Activated naive CD8-positive, alpha-beta T cell treated with anti-CD3 and anti-CD28 coated beads, Interleukin-2, amount 50 U/mL, for 16 hours (primary cell): ENCODE data around the gene C9.
"Not testable (repeated sequence)": the region's sequence is repeated elsewhere in the genome, so short reads cannot be mapped to it uniquely, and the experiment has no call there.

Experiments used
- DNase-seq: peaks from one replicate; pipeline ENCODE4 v3.0.0-alpha.2; 2020; ENCODE audit warnings: low read depth, low spot score

Gene C9

DNA sequence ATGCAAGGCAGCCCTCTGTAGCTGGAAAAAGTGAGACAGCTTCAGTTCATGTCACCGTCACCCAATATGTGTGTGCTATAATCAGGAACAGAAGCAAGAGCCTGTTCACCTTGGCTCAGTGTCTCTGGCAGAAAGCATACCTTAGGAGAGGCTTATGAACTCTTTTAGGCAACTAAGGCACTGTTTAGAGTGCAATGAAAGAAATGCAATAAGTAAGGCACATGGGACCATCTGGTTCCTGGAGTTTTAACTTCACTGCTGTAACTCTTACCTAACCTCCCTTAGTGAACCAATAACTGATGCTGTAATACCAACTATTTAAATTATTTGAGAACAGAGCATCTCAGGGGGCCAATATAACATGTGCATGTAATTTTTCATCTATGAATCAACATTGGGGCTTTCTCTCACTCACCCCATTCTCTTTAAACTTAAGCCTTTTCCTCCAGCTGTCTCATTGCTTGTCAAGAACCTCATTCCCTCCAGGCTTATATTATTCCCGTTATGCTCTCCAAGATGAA lies 32.4 kb downstream of the C9 start:
- DNase-seq = no peak

DNA sequence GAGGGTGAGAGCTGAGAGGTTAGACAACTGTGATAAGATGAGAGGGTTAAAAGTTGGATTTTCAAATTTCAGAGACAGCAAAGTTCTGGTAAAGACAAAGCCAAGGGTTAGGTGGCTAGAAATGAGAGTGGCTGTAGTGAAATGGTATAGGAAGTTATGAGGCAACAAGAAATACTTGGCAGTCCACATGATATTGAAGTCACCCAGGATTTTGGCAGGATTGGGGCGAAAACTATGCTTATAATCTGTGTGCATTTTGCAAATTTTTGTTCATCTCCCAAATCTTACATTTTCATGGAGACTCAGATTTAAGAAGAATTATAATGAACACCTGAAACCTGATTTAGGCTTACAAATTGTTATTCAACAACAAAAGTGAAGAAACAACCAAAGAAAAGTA lies 35.6 kb downstream of the C9 start:
- no peak for DNase-seq

DNA sequence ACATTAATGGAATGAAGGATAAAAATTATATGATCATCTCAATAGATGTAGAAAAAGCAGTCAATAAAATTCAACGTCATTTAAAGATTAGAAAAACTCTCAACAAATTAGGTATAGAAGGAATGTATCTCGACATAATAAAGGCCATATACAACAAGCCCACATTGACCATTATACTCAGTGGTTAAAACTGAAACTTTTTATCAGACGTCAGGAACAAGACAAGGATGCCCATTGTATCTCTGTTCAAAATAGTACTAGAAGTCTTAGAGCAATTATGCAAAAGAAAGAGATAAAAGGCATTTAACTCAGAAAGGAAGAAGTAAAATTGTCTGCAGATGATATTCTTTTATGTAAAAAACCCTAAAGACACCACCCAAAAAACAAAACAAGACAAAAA lies 40.8 kb downstream of the C9 start:
- no peak for DNase-seq

DNA sequence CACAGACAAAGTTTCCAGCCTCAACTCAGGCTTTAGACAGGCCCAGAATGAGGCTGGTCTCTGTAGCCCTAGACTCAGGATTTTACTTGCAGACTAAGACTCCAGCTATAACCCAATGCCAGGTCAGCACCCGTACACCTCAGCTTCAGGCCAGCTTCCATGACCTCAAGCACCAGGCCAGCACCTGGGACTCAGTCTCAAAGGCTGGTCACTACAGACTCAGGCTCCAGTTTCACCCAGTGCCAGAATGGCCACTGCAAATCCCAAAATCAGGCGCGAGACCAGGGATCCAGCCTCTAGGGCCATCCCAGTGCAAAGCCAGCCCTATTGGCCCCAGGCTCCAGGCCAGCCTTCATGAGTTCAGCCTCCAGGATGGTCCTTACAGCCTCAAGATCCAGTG lies 44.9 kb downstream of the C9 start:
- no peak for DNase-seq

DNA sequence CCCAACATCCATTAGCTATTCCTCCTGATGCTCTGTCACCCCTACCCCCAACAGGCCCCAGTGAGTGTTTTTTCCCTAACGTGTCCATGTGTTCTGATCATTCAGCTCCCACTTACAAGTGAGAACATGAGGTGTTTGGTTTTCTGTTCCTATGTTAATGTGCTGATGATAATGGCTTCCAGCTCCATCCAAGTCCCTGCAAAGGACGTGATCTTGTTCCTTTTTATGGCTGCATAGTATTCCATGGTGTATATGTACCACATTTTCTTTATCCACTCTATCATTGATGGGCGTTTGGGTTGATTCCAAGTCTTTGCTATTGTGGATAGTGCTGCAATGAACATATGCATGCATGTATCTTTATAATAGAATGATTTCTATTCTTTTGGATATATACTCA lies 47.8 kb downstream of the C9 start:
- not testable (repeated sequence) for DNase-seq

DNA sequence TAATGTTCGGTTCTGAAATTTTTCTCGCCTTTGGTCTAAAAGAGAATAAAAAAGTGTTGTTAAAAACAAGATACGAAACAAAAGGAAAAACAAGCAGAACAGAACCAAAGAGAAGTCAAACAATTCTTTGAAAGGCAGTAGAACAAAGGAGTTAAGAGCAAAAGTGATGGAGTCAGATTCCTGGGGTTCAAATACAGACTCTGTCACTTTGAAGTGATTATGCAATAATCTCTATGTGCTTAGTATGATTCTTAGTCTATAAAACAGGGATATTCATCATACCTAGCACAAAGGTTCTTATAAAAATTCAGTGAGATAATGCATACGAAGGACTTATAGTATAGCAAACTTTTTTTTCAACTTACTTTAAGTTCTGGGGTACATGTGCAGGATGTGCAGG lies 48.3 kb downstream of the C9 start:
- no peak for DNase-seq

DNA sequence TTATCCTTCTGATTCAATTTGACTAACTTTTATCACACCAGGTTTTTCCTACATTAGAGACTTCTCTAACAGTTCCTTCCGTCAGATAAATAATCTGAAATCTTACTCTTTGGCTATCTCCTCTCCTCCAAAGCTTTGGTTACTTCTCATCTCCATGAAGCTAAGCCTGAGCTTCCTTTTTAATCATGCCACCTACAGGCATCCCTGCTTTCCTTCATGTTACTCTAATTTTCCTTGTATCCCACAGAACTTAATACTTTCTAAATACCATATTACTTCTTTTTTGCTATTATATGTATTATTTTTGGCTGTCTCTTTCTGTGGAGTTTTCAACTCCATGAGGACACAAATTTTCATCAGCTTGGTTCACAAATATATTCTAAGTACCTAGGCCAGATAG lies 49.7 kb downstream of the C9 start:
- DNase-seq = no peak

DNA sequence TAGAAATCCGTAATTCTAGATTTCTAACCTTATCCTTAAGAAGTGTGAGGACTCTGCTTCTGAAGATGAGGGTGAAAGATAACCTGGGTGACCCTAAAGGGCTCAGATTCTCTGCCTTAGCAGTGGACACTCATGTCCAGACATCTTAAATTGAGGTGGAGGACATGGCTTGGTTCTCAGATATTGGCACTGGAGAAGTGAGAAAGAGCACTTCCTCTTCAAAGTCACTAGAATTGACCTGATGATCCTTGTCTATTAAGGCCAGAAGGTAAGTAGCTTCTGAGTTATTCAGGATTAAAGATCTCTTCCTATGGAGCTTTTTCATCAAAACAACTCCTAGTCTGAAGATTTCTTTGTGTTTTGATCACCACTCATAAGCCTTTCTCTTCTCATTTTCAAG lies 54.8 kb downstream of the C9 start:
- no peak for DNase-seq

DNA sequence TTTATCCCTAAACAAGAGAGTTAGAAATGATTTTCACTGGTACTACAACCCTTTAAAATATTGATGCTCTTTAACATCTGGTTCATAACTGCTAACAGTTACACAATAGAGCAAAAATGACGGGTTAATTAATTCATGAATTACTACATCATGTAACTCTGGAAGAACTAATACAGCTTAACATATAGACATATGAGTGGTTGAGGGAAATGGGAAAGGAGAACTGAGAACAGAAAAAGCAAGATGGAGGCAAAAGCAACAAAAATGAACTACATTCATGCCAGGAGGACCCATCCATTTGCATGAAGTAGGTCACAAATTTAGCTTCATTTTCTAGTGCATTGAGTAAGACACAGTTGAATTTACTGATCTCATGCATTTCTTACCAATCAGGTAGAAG lies 61.8 kb downstream of the C9 start:
- no peak for DNase-seq

DNA sequence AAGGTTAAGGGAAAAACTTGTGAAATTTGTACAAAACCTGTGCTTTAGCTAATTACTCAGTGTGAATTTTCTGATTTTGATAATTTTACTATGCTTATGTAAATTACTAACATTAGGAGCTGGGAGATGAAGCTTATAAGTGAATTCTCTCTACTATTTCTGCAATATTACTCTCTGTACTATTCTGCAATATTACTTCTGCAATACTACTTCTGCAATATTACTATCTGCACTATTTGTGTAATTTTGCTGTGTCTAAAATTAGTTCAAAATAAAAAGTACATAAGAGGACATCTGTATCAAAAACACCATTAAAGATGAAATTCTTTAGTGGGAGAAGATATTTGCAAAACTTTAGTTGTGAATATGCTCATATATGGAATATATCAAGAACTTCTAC lies 62.9 kb downstream of the C9 start:
- no peak for DNase-seq

DNA sequence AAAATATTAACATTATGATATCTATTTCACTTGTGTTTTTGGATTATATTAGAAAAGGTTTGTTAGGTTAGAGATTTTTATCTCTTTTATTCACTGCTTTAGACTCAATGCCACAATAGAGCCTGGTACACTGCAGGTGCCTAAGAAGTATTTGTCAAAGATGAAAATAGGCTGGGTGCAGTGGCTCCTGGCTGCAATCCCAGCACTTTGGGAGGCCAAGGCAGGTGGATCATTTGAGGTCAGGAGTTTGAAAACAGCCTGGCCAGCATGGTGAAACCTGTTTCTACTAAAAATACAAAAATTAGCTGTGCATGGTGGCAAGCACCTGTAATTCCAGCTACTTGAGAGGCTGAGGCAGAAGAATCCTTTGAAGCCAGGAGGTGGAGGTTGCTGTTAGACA lies 64.3 kb downstream of the C9 start:
- no peak for DNase-seq

DNA sequence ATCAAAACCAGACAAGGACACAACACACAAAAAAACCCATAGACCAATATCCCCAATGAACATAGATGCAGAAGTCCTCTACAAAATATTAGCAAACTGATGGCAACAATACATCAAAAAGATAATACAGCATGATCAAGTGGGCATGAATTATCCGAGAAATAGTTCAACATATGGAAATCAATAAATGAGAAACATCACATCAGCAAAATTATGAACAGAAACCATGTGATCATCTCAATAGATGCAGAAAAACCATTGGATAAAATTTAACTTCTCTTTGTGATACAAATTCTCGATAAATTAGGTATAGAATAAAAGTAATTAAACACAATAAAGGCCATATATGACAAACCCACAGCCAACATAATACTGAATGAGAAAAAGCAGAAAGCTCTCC lies 69.6 kb downstream of the C9 start:
- DNase-seq = no peak

DNA sequence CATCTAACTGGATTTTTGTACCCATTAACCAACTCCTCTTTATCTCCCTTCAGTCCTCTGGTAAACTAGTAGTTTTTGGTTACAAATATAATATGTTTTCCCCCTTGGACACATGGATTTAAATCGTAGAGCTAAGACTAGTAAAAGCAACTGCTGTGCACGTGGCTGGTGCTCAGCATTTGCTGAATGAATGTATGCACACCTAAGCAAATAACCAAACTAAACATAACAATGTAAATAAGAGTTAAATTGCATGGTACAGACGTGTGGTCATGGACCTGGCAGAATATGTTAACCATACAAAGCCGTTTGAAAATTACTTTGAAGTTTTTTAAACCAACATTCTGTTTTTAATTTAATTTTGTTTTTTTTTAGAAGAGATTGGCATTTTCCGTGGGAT lies 79.7 kb downstream of the C9 start:
- DNase-seq = no peak

DNA sequence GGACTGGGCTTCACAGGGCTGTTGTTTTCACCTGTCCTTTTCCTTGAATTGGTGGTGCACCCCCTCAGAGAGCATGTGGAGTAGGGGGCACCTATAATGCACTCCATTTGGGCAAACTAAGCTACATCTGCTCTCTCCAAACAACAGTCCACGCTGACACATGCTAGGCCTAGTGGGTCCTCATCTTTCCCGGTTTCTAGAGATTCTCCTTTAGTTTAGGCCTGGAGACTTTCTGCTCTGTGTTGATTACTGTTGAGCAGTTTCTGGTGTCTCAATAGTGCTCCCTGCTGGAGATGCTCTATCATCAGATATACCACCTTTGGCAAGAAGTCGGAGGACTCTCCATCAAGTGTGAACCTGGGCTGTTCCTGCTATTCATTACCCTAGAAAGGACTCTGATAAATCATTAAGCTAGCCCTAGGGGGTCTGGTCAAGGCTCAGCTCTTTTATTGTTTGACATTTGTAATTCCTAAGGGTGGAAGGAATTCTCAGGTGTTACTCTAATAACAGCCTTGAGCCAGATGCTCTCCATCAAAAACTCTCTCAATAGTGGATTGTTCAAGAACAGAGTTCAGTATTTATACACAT lies 81.0 kb downstream of the C9 start:
- DNase-seq = peak; percentile 17

DNA sequence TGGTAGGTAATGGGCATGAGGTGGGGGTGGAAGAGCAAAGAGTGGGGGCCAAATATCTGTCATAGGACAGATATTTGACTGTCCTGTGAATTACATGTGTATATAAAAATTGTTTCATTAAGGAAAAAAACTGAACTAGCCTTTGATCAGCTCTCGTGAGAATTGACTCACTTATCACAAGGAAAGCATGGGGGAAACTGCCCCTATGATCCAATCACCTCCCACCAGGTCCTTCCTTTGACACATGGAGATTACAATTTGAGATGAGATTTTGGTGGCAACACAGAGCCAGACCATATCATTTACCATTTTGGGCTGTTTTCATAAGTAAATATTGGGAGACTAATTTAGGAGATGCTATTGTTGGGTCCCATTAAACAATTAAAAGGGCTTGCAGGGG lies 81.7 kb downstream of the C9 start:
- no peak for DNase-seq

DNA sequence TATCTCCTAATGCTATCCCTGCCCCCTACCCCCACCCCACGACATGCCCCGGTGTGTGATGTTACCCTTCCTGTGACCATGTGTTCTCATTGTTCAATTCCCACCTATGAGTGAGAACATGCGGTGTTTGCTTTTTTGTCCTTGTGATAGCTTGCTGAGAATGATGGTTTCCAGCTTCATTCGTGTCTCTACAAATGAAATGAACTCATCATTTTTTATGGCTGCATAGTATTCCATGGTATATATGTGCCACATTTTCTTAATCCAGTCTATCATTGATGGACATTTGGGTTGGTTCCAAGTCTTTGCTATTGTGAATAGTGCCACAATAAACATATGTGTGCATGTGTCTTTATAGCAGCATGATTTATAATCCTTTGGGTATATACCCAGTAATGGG lies 88.4 kb downstream of the C9 start:
- not testable (repeated sequence) for DNase-seq

DNA sequence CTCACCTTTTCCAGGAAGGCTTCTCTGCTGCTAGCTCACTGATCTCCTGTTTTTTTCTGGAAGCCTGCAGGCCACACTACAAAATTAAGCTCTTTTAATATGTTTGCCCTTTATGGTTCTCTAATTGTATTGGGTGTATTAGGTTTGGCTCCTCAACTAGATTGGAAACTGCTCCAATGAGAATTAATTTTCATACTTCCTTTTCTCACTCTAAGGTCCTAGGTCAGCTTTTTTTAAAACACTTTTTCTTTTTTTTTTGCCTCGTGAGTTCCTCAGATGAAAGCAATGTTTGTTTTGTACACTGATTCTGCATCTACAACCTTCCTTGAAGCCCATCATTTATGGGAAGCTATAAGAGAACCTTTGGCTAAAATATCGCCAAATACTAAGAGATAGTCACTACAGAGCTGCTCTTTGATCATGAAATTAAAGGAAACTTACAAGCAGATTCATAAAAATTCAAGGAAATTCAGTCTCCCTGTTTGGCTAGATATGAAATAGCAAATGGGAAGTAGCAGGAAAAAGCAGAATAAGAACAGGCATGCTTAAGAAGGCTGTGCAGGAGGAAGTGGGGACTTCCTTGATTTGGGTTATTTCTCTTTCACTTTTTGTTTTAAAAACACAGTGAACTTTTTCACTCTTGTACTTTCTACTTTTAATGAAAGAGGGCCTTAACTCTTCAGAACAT lies 89.8 kb downstream of the C9 start:
- DNase-seq = no peak

DNA sequence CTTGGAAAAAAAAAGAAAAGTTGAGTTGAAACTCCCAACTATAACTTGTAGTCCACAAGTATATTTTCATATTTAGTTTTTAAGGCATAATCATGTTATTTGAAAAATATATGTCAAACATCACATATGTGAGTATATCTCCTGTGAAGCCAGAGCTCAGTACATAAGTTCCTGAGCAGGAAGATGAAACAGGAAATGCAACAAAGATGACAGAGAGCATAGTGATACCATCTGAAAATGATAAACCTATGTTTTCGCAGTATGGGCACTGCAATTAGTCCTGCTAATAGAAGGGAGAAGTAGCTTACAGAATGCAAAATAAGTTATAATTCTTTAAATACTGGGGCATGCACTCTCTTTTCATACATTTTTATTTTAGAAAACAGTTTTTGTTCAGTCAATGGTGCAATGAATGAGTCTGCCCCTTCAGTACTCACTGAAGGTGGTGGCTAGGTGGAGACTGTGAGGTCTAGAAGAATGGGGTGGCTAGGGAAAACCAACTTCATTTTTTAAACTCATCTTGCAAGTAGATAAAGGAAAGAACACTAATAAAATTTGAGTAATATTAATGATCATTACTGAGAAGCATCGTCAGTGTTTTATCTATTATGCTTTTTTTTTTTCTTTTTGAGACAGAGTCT lies 90.9 kb downstream of the C9 start:
- DNase-seq = no peak

DNA sequence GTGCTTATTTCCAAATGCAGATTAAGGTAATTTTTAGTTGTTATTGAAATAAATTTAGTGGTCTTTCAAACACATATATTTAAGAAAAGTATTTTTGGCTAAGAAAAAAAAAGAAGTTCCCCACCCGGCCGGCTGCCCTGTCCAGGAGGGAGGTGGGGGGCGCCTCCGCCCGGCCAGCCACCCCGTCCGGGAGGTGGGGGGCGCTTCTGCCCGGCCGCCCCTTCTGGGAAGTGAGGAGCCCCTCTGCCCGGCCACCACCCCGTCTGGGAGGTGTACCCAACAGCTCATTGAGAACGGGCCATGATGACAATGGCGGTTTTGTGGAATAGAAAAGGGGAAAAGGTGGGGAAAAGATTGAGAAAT lies 91.4 kb downstream of the C9 start:
- DNase-seq = not testable (repeated sequence)

DNA sequence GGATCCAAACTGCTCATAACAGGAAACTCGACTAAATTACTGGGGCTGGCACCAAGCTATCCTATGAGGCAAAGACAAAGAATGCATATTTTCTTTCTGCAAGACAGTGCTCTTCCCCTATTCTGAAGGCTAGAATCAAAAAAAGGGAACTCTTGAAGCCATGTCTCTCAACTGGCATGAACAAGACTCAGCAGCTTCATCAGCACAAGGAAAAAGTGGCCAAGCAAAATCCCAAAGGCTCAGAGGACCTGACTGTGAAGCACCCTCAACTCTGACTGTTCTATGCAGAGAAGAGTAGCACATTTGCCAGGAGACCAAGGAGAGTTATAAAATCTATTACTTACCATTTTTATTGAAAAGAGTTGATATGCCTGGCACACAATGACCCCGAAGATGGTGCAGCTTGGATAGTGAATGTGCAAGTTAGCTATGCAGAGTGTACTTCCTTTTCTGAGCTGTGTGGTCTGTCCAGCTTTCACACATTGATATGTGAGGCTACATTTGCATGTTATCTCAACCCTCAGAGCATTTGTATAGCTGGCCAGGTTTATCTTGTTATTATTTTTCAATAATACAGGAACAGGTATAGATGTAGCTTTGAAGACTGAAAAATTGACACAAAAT lies 94.0 kb downstream of the C9 start:
- no peak for DNase-seq

DNA sequence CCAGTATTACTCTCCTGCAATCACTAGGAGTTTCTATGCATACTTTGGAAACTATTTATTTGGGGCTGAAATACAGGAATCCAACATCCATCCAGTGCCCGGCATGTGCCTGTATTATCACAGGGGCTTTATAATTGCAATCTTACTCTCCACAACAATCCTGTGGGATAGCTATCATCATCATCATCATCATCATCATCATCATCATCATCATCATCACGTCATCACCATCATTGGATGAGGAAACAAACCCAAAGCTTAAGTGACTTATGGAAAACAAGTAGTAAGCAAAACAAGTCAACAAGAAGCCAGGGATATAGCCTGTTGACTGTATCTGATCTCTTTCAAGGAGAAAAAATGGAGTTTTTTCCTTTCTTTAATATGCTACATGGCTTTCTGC lies 97.1 kb downstream of the C9 start:
- no peak for DNase-seq

DNA sequence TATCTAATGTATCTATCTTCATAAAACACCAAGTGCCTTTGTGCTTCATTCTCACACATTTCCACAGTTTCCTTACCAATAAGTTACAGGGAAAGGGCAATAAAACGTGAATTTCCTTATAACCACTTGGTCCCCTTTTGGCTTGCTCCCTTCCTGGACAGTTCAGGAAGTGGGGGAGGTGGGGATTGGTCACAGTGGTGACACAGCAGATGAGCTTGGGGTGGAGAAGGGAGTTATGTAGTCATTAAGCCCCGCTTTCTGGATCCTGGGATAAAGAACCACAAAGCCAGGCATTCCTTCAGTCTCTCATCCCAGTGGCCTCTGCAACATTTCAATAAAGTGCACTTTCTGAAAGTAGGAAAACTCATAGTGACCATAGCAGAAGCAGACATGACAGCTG lies 97.9 kb downstream of the C9 start:
- no peak for DNase-seq

DNA sequence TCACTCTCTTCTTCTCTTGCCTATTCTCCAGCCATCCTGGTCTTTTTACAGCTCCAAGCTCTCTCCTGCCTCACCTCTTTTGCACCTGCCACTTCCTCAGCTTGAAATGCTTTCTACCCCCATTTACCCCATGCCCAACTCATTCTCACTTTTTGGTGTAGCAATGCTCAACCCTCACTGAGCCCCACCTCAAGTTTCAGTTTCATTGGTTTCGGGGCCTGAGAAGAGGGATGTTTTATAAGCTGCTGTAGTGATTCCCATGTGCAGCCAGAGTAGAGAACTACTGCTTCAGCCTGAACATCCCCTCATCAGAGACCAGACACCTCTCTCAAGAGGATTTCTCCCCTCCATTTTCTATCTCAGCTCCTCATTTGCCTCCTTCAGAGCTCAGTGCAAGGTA lies 99.8 kb downstream of the C9 start:
- DNase-seq = no peak
